SU-DHL-6 (cell line): ENCODE measurements around the gene LTB4R2.

ENCODE experiments used
- H2AFZ ChIP-seq: fragments of 200-600 bp; sonication (generic); 2 replicates; pipeline ENCODE4 v1.6.1; 2014; ENCODE audit warnings: low read depth, mild to moderate bottlenecking, moderate library complexity, mixed read lengths, antibody characterized with exemption, low read length; ENCODE audit not compliant: severe bottlenecking
- H3F3A ChIP-seq: fragments of 200-600 bp; shearing (Covaris generic); 2 replicates; pipeline ENCODE4 v1.6.0; 2016; ENCODE audit warnings: antibody characterized with exemption, mild to moderate bottlenecking; ENCODE audit not compliant: insufficient read depth
- H3K27ac ChIP-seq: fragments of 200-600 bp; sonication (generic); 2 replicates; pipeline ENCODE4 v1.5.1; 2016; ENCODE audit warnings: low read depth, mild to moderate bottlenecking, low read length, moderate library complexity, mixed read lengths
- H3K27me3 ChIP-seq: fragments of 200-600 bp; sonication (generic), shearing (Covaris generic); 2 replicates; pipeline ENCODE4 v1.6.0; 2014; ENCODE audit warnings: mild to moderate bottlenecking, low read length
- H3K36me3 ChIP-seq: fragments of 200-600 bp; sonication (generic); 2 replicates; pipeline ENCODE4 v1.6.1; 2014; ENCODE audit warnings: mild to moderate bottlenecking, low read length, mixed read lengths
- H3K4me2 ChIP-seq: fragments of 300-600, 200-600 bp; shearing (Covaris generic), sonication (generic); 2 replicates; pipeline ENCODE4 v1.6.0; 2014; ENCODE audit warnings: low read length, low read depth, mild to moderate bottlenecking; ENCODE audit not compliant: poor library complexity, severe bottlenecking
- H3K4me3 ChIP-seq: fragments of 200-600 bp; sonication (generic); 2 replicates; pipeline ENCODE4 v1.5.1; 2014; ENCODE audit warnings: antibody characterized with exemption, low read length, mild to moderate bottlenecking, mixed read lengths; ENCODE audit not compliant: insufficient read depth, poor library complexity, severe bottlenecking
- H3K79me2 ChIP-seq: fragments of 200-600 bp; sonication (generic); 2 replicates; pipeline ENCODE4 v1.6.1; 2014; ENCODE audit warnings: mild to moderate bottlenecking, low read length, moderate library complexity; ENCODE audit not compliant: insufficient read depth
- H3K9ac ChIP-seq: fragments of 200-600 bp; sonication (generic); 2 replicates; pipeline ENCODE4 v1.7.0; 2014; ENCODE audit warnings: mild to moderate bottlenecking, low read length
- H3K9me2 ChIP-seq: fragments of 200-600 bp; sonication (generic); replicated peaks from 2 replicates; pipeline ENCODE4 v1.6.1; 2014; ENCODE audit warnings: low read length; ENCODE audit not compliant: insufficient read depth
- H3K9me3 ChIP-seq: fragments of 200-600 bp; sonication (generic); 2 replicates; pipeline ENCODE4 v1.6.1; 2014; ENCODE audit warnings: low read length, mixed read lengths; ENCODE audit not compliant: insufficient read depth
- H4K20me1 ChIP-seq: fragments of 200-600 bp; sonication (generic); 2 replicates; pipeline ENCODE4 v1.6.1; 2014; ENCODE audit warnings: low read depth, mild to moderate bottlenecking, antibody characterized with exemption, low read length, moderate library complexity, mixed read lengths
- EZH2phosphoT487 ChIP-seq: fragments of 200-600 bp; sonication (generic), shearing (Covaris generic); conservative IDR thresholded peaks from 2 replicates; pipeline ENCODE4 v1.6.1; 2018; ENCODE audit warnings: mild to moderate bottlenecking, antibody characterized with exemption, low read length, moderate library complexity, mixed read lengths
- TF ChIP-seq, protein P1 (sequence below): fragments of 200-600 bp; sonication (generic); IDR thresholded peaks from one replicate; pipeline ENCODE4 v1.5.1; 2017; ENCODE audit warnings: antibody characterized with exemption, mild to moderate bottlenecking, low read length, moderate library complexity; ENCODE audit not compliant: insufficient read depth, poor library complexity, severe bottlenecking

LTB4R2 gene

DNA sequence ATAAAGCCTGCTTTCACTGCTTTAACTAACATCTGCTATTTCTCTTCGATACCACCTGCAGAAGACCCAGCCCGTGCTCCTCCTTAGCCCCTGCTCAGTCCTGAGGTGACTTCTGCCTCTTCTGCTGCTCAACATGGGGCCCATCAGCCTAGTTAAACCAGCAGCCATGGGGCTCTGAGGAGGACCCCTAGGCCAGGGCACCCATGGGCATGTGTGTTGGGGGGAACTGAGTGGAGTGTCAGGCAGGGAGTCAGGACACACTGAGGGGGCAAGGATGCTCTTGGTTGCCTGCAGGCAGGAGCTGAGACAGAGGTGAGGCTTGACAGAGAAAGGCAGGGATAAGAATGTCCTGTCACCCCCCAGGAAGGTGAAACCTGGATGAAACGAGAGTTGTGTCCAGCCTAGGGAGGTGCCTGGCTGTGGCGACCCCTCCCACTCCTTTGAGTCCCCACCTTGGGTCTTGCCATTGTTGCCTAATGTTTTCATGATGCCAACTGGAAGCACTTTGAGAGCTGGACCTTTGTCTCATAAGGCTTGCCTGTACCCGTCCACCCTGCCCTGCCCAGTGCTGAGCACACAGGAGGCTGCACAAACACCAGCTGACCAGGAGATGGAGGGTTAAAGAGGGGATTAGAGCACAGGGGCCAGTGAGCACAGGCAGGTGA, 26.0 kb upstream of the LTB4R2 start:
- Histone ChIP-seq H3K9me3 (no peaks in the 10 kb centered on the region), H3K27ac (no peak overlapping the region), H3F3A (no peaks in the 10 kb centered on the region), H3K27me3 (no peaks in the 10 kb centered on the region), H3K36me3 (no peaks in the 10 kb centered on the region), H3K4me2 (no peak overlapping the region), H3K4me3 (no peak overlapping the region), H3K9ac (no peak overlapping the region), H2AFZ (no peak overlapping the region), H4K20me1 (no peaks in the 10 kb centered on the region), H3K79me2 (no peaks in the 10 kb centered on the region), H3K9me2 (no peaks in the 10 kb centered on the region)
- TF ChIP-seq, protein P1, sequence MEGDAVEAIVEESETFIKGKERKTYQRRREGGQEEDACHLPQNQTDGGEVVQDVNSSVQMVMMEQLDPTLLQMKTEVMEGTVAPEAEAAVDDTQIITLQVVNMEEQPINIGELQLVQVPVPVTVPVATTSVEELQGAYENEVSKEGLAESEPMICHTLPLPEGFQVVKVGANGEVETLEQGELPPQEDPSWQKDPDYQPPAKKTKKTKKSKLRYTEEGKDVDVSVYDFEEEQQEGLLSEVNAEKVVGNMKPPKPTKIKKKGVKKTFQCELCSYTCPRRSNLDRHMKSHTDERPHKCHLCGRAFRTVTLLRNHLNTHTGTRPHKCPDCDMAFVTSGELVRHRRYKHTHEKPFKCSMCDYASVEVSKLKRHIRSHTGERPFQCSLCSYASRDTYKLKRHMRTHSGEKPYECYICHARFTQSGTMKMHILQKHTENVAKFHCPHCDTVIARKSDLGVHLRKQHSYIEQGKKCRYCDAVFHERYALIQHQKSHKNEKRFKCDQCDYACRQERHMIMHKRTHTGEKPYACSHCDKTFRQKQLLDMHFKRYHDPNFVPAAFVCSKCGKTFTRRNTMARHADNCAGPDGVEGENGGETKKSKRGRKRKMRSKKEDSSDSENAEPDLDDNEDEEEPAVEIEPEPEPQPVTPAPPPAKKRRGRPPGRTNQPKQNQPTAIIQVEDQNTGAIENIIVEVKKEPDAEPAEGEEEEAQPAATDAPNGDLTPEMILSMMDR = no peak
- TF ChIP-seq EZH2phosphoT487 = no peak

DNA sequence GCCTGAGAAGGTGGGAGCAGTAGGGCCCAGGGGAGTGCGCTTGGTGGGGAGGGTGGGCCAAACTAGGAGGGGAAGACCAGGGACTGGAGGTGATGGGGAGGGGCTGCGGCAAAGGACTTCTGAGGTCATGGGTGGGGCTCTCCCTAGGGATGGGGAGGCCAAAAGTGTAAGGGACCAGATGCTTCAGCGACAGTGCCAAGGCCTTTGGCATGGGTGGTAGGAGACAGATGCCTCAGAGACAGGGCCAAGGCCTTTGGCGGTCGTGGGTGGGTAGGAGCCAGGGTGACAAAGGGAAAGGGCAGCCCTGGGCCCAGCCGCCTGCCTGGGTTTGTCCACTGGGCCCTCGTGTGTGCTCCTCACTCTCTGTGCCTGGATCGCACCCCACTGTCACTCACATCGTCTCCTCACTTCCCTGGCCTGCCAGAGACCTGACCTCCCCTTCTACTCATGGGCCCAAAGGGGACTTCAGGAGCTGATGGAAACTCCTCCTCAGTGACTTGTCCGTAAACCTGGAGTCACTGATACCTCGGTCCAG, 25.4 kb upstream of the LTB4R2 start:
- Histone ChIP-seq H3K27ac (no peak overlapping the region), H3K9ac (no peak overlapping the region), H3K79me2 (no peaks in the 10 kb centered on the region), H3K9me3 (no peaks in the 10 kb centered on the region), H4K20me1 (no peaks in the 10 kb centered on the region), H3K27me3 (no peaks in the 10 kb centered on the region), H3K4me3 (no peak overlapping the region), H3F3A (no peaks in the 10 kb centered on the region), H3K4me2 (no peak overlapping the region), H3K9me2 (no peaks in the 10 kb centered on the region), H3K36me3 (no peaks in the 10 kb centered on the region), H2AFZ (no peak overlapping the region)
- TF ChIP-seq EZH2phosphoT487 = no peak
- TF ChIP-seq, protein P1 = no peak

DNA sequence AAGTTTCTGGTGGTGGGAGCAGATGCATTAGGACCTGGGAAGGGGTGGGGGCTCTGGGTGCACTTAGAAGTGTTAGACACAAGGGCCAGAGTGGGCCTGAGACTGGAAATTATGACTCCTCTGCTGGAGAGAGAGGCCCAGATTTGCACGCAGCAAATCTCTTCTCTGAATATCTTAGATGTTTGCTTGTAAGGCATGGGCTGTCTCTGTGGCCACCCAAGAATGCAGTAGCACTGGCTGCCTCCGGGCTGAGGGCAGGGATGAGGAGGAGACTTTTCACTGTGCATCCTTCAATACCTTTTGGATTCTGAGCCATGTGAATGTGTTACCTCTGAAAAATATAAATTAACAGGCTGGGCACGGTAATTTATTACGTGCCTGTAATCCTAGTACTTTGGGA, 24.6 kb upstream of the LTB4R2 start:
- Histone ChIP-seq H3K4me2 (no peak overlapping the region), H4K20me1 (no peaks in the 10 kb centered on the region), H3K36me3 (no peaks in the 10 kb centered on the region), H3K9me2 (no peaks in the 10 kb centered on the region), H3K9me3 (no peaks in the 10 kb centered on the region), H3K27ac (no peak overlapping the region), H3K27me3 (no peaks in the 10 kb centered on the region), H2AFZ (no peak overlapping the region), H3K9ac (no peak overlapping the region), H3K4me3 (no peak overlapping the region), H3F3A (no peaks in the 10 kb centered on the region), H3K79me2 (no peaks in the 10 kb centered on the region)
- TF ChIP-seq, protein P1 = no peak
- TF ChIP-seq EZH2phosphoT487 = no peak
